MM.1S (cell line): Measurements from ENCODE around the gene UBE3B.

Experiments
- DNase-seq: peaks from one replicate; pipeline ENCODE4 v3.0.0-alpha.2; 2015
- H2AFZ ChIP-seq: fragments of 300-600 bp; sonication (generic); 2 replicates; pipeline ENCODE4 v1.6.0; 2016; ENCODE audit warnings: antibody characterized with exemption, low read length
- H3F3A ChIP-seq: fragments of 300-600 bp; sonication (generic); 2 replicates; pipeline ENCODE4 v1.6.1; 2016; ENCODE audit warnings: mild to moderate bottlenecking, antibody characterized with exemption, low read length, moderate library complexity, mixed read lengths; ENCODE audit not compliant: insufficient read depth
- H3K27ac ChIP-seq: fragments of 300-600 bp; sonication (generic); 2 replicates; pipeline ENCODE4 v1.5.1; 2016; ENCODE audit warnings: mild to moderate bottlenecking, low read length
- H3K27me3 ChIP-seq: fragments of 300-600 bp; sonication (generic); replicated peaks from 2 replicates; pipeline ENCODE4 v1.6.0; 2016; ENCODE audit warnings: low read length; ENCODE audit not compliant: insufficient read depth
- H3K36me3 ChIP-seq: fragments of 300-600 bp; sonication (generic); replicated peaks from 2 replicates; pipeline ENCODE4 v1.6.1; 2016; ENCODE audit warnings: mild to moderate bottlenecking, low read length, mixed read lengths; ENCODE audit not compliant: insufficient read depth
- H3K4me1 ChIP-seq: fragments of 300-600 bp; sonication (generic); 2 replicates; pipeline ENCODE4 v1.6.1; 2016; ENCODE audit warnings: low read length, mixed read lengths
- H3K4me2 ChIP-seq: fragments of 300-600 bp; sonication (generic); 2 replicates; pipeline ENCODE4 v1.6.0; 2016; ENCODE audit warnings: low read depth, low read length
- H3K4me3 ChIP-seq: fragments of 300-600 bp; sonication (generic); 2 replicates; pipeline ENCODE4 v1.5.1; 2016; ENCODE audit warnings: low read length, mixed read lengths
- H3K79me2 ChIP-seq: fragments of 300-600 bp; sonication (generic); 2 replicates; pipeline ENCODE4 v1.6.1; 2016; ENCODE audit warnings: mixed run types, low read length, mixed read lengths
- H3K9ac ChIP-seq: fragments of 300-600 bp; sonication (generic); 2 replicates; pipeline ENCODE4 v1.6.1; 2016; ENCODE audit warnings: low read length, mixed read lengths
- H3K9me2 ChIP-seq: fragments of 300-600 bp; sonication (generic); replicated peaks from 2 replicates; pipeline ENCODE4 v1.6.1; 2016; ENCODE audit warnings: mild to moderate bottlenecking, low read length, mixed read lengths; ENCODE audit not compliant: insufficient read depth
- H3K9me3 ChIP-seq: fragments of 300-600 bp; sonication (generic); replicated peaks from 2 replicates; pipeline ENCODE4 v1.6.1; 2016; ENCODE audit warnings: mild to moderate bottlenecking, low read length, mixed read lengths; ENCODE audit not compliant: insufficient read depth
- H4K20me1 ChIP-seq: fragments of 300-600 bp; sonication (generic); 2 replicates; pipeline ENCODE4 v1.6.1; 2016; ENCODE audit warnings: mild to moderate bottlenecking, low read length, moderate library complexity, mixed read lengths; ENCODE audit not compliant: insufficient read depth
- CTCF ChIP-seq: fragments of 300-600 bp; sonication (generic); IDR thresholded peaks from 2 replicates; pipeline ENCODE4 v1.5.1; 2016; ENCODE audit warnings: antibody characterized with exemption, low read length, mixed read lengths
- EZH2 ChIP-seq: fragments of 300-600 bp; sonication (generic); optimal IDR thresholded peaks from 2 replicates; pipeline ENCODE3; 2017; ENCODE audit warnings: low read depth, mild to moderate bottlenecking, antibody characterized with exemption, low read length, mixed read lengths
- EZH2phosphoT487 ChIP-seq: fragments of 300-600 bp; sonication (generic); IDR thresholded peaks from 2 replicates; pipeline ENCODE4 v1.6.1; 2018; ENCODE audit warnings: antibody characterized with exemption, low read length

The UBE3B gene

GRCh38 chr12:109582636-109583035, 105.2 kb downstream of the UBE3B start:
- H3K4me1 ChIP-seq: no peaks in the 10 kb centered on the region
- H3K9ac ChIP-seq: no peak overlapping the region
- no peak overlapping the region for H2AFZ ChIP-seq
- no peaks in the 10 kb centered on the region for H3K9me3 ChIP-seq
- H3K4me2 ChIP-seq: no peak overlapping the region
- no peaks in the 10 kb centered on the region for H3K27me3 ChIP-seq
- TF ChIP-seq EZH2phosphoT487 (no peak), EZH2 (no peak), CTCF (no peak)
- no peak overlapping the region for H3K27ac ChIP-seq
- DNase-seq: no peak
- no peaks in the 10 kb centered on the region for H3K36me3 ChIP-seq
- H3K79me2 ChIP-seq: no peaks in the 10 kb centered on the region
- no peak overlapping the region for H3K4me3 ChIP-seq
- no peaks in the 10 kb centered on the region for H4K20me1 ChIP-seq
- H3K9me2 ChIP-seq: no peaks in the 10 kb centered on the region
- H3F3A ChIP-seq: no peaks in the 10 kb centered on the region

DNA sequence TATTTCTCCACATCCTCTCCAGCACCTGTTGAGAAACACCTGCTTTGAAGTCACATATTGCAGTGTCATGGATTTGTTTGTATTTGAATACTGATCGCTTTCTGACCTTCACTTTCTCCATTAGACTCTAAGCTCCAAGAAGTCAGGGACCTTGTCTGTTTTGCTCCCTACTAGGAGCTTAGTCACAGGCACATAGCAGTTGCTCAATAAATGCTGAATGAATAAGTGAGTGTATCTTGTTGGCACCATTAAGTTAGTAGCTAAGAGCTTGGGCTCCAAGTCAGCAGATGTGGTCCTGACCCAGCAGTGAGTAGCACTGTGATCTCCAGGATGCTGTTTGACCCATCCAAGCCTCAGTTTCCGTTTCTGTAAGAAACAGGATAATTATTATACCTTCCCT, 106.3 kb downstream of the UBE3B start:
- Histone ChIP-seq H3K9me3 (no peaks in the 10 kb centered on the region), H3K4me1 (no peaks in the 10 kb centered on the region), H3K27ac (no peak overlapping the region), H3K36me3 (no peaks in the 10 kb centered on the region), H3F3A (no peaks in the 10 kb centered on the region), H3K9me2 (no peaks in the 10 kb centered on the region), H3K79me2 (no peaks in the 10 kb centered on the region), H3K4me3 (no peak overlapping the region), H3K4me2 (no peak overlapping the region), H3K27me3 (no peaks in the 10 kb centered on the region), H2AFZ (no peak overlapping the region), H4K20me1 (no peaks in the 10 kb centered on the region), H3K9ac (no peak overlapping the region)
- no peak for DNase-seq
- TF ChIP-seq EZH2 (no peak), CTCF (no peak), EZH2phosphoT487 (no peak)
